Esophagus (tissue), 2 donors: Measurements from ENCODE around the gene PRMT2. TPM values are rescaled to one million over a fixed set of nuclear protein-coding genes. Genes with fewer than 3 reads are reported as not detected.
"Not testable (repeated sequence)": the region's sequence is repeated elsewhere in the genome, so short reads cannot be mapped to it uniquely, and the experiment has no call there.

Experiments
- H3K27ac ChIP-seq, 2 donors: one replicate each; pipeline ENCODE4 v1.5.1; 2013; ENCODE audit warnings: low read depth in 2 of 2, mild to moderate bottlenecking in 2 of 2, inconsistent platforms in 1 of 2, low read length in 1 of 2, moderate library complexity in 1 of 2
- H3K27me3 ChIP-seq, 2 donors: one replicate each; pipeline ENCODE4 v1.6.1; 2013; ENCODE audit warnings: low read length in 2 of 2, control low read depth in 1 of 2, mild to moderate bottlenecking in 1 of 2; ENCODE audit not compliant: insufficient read depth in 2 of 2, control insufficient read depth in 1 of 2
- H3K36me3 ChIP-seq, 2 donors: one replicate each; pipeline ENCODE4 v1.6.1; 2013; ENCODE audit warnings: low read length in 1 of 2; ENCODE audit not compliant: control insufficient read depth in 2 of 2, insufficient read depth in 2 of 2
- H3K4me1 ChIP-seq, 2 donors: one replicate each; pipeline ENCODE4 v1.6.1; 2013; ENCODE audit warnings: low read length in 1 of 2; ENCODE audit not compliant: control insufficient read depth in 2 of 2, insufficient read depth in 2 of 2
- H3K4me3 ChIP-seq, 2 donors: one replicate each; pipeline ENCODE4 v1.5.1; 2013; ENCODE audit warnings: low read length in 2 of 2, mild to moderate bottlenecking in 2 of 2, low read depth in 1 of 2, moderate library complexity in 1 of 2
- H3K9me3 ChIP-seq, 2 donors: one replicate each; pipeline ENCODE4 v1.6.1; 2013; ENCODE audit warnings: mild to moderate bottlenecking in 2 of 2, low read depth in 1 of 2, low read length in 1 of 2, moderate library complexity in 1 of 2; ENCODE audit not compliant: control insufficient read depth in 2 of 2, insufficient read depth in 1 of 2
- WGBS, 2 donors: extraction: QIAGEN DNeasy Blood & Tissue Kit; methylation state at CpG; one replicate each; pipeline ENCODE4 v1.1.7; 2013; 5-methylcytosine and 5-hydroxymethylcytosine counted together
- polyA plus RNA-seq, 2 donors: library from polyadenylated mRNA; stranded (reverse); fragments of 200-250 nt; gene quantifications; one replicate each; pipeline ENCODE4 v1.2.3, GENCODE V29; 2013
- donor health status: healthy with polysubstance abuse.
- donor health status: Bipolar disorder and iron deficiency.

Gene PRMT2
- polyA plus RNA-seq, 2 donors = 54.7 to 91.4 TPM

- Histone ChIP-seq H3K4me1 (peaks cover 8 to 17% of the 10 kb centered on the region in 2 donors), H3K27me3 (no peaks in the 10 kb centered on the region), H3K27ac (peak overlapping the region in 1 of 2 donors; percentile 34), H3K4me3 (no peak overlapping the region), H3K36me3 (peaks cover 5 to 13% of the 10 kb centered on the region in 2 donors), H3K9me3 (peaks cover 0 to 3% of the 10 kb centered on the region in 2 donors)
- WGBS, 2 donors = 52 to 75% methylated on average over 8 of the region's 8 CpGs
Observed at GRCh38 chr21:46663754-46664153, 28.3 kb downstream of the PRMT2 start.

DNA sequence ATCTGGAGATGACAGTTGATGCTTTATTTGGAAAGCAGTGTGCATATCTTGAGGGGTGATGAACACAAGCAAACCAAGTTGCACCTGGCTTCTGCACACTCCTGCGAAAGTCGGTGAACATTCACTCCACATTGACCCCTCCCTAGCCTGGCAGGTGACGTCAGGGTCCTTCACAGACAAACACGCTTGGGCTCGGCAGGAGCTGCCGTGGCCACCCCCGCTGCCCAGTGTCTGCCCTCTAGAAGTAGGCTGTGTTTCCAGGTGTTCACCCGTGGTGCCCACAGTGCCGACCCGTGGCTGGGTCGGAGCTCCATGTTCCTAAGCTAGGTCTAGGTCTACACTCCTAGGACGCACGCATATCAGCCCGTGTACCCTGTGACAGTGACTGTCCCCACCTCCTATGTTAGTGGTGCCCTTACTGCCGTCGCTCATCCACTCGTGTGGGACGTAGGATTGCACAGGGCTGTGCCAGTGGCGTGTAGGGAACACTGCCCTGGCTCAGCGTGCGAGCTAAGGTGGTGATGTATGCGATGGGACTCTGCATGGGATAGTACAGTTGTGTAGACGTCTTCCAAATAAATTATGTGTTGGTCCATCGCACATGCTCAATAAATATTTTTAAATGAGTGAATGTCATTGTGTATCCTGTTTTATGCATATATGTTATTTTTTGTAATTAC, 29.0 kb downstream of the PRMT2 start:
- Histone ChIP-seq H3K36me3 (peaks cover 5 to 13% of the 10 kb centered on the region in 2 donors), H3K27ac (no peak overlapping the region), H3K4me1 (peaks cover 8 to 17% of the 10 kb centered on the region in 2 donors), H3K4me3 (no peak overlapping the region), H3K27me3 (no peaks in the 10 kb centered on the region), H3K9me3 (peaks cover 0 to 3% of the 10 kb centered on the region in 2 donors)
- WGBS, 2 donors = 91 to 92% methylated on average over 24 of the region's 24 CpGs

- H3K27me3 ChIP-seq = no peaks in the 10 kb centered on the region
- no peak overlapping the region for H3K27ac ChIP-seq
- 70 to 81% methylated on average over 3 of the region's 3 CpGs for WGBS, 2 donors
- H3K36me3 ChIP-seq = peaks cover 5 to 13% of the 10 kb centered on the region in 2 donors
- H3K9me3 ChIP-seq = peaks cover 0 to 3% of the 10 kb centered on the region in 2 donors
- peaks cover 8 to 17% of the 10 kb centered on the region in 2 donors for H3K4me1 ChIP-seq
- no peak overlapping the region for H3K4me3 ChIP-seq
Observed at GRCh38 chr21:46665566-46665965, 30.1 kb downstream of the PRMT2 start.

DNA sequence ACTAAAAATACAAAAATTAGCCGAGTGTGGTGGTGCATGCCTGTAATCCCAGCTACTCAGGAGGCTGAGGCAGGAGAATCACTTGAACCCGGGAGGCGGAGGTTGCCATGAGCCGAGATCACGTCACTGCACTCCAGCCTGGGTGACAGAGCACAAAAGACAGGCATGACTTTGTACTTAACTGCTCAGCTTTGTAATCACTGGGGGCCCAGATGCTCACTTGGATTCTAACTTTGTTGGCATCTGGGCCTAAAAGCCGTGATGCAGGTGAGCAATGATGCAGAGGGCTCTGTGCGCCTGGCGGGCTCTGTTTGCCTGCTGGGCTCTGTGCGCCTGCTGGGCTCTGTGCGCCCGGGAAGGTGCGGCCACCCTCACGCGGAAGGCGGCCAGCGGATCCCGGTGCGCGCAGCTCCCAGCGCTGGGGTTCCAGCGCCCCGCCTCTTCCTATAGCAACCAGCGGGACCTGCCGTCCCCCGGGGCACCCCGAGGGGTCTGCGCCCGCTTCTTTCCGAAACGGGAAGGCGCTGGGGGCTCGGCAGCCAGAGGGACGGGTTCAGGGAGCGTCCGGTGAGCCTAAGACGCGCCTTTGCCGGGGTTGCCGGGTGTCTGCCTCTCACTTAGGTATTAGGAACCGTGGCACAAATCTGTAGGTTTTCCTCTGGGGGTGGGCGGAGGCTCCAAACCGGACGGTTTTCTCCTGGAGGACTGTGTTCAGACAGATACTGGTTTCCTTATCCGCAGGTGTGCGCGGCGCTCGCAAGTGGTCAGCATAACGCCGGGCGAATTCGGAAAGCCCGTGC, 31.7 kb downstream of the PRMT2 start:
- H3K27ac ChIP-seq = peak overlapping the region in 1 of 2 donors; percentile 6
- peaks cover 5 to 11% of the 10 kb centered on the region in 2 donors for H3K36me3 ChIP-seq
- peaks cover 8 to 17% of the 10 kb centered on the region in 2 donors for H3K4me1 ChIP-seq
- peaks cover 0 to 3% of the 10 kb centered on the region in 2 donors for H3K9me3 ChIP-seq
- H3K4me3 ChIP-seq = peak overlapping the region; percentile 49 to 52
- 7 to 8% methylated on average over 51 to 53 of the region's 53 CpGs for WGBS, 2 donors
- no peaks in the 10 kb centered on the region for H3K27me3 ChIP-seq

GRCh38 chr21:46667741-46668380, 32.4 kb downstream of the PRMT2 start:
- no peak overlapping the region for H3K27ac ChIP-seq
- 1 to 2% methylated on average over 53 of the region's 53 CpGs for WGBS, 2 donors
- H3K4me1 ChIP-seq = peaks cover 8 to 17% of the 10 kb centered on the region in 2 donors
- H3K36me3 ChIP-seq = peaks cover 5 to 11% of the 10 kb centered on the region in 2 donors
- H3K9me3 ChIP-seq = peaks cover 0 to 3% of the 10 kb centered on the region in 2 donors
- no peaks in the 10 kb centered on the region for H3K27me3 ChIP-seq
- H3K4me3 ChIP-seq = peak overlapping the region; percentile 49 to 52

- WGBS, 2 donors = 57 to 58% methylated on average over 2 of the region's 2 CpGs
- Histone ChIP-seq H3K27me3 (no peaks in the 10 kb centered on the region), H3K9me3 (peaks cover 0 to 3% of the 10 kb centered on the region in 2 donors), H3K36me3 (peaks cover 5 to 7% of the 10 kb centered on the region in 2 donors), H3K4me1 (peaks cover 6 to 16% of the 10 kb centered on the region in 2 donors), H3K4me3 (peak overlapping the region in 1 of 2 donors; percentile 49), H3K27ac (no peak overlapping the region)
Observed at GRCh38 chr21:46668381-46668780, 32.9 kb downstream of the PRMT2 start.

DNA sequence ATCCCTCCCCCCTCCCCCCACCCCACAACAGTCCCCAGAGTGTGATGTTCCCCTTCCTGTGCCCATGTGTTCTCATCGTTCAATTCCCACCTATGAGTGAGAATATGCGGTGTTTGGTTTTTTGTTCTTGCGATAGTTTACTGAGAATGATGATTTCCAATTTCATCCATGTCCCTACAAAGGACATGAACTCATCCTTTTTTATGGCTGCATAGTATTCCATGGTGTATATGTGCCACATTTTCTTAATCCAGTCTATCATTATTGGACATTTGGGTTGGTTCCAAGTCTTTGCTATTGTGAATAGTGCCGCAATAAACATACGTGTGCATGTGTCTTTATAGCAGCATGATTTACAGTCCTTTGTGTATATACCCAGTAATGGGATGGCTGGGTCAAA, 33.4 kb downstream of the PRMT2 start:
- H3K27ac ChIP-seq, H3K4me3 ChIP-seq, H3K36me3 ChIP-seq, H3K9me3 ChIP-seq, H3K27me3 ChIP-seq: not testable (repeated sequence)
- 90 to 100% methylated on average over 3 to 4 of the region's 5 CpGs for WGBS, 2 donors
- H3K4me1 ChIP-seq = peaks cover 5 to 12% of the 10 kb centered on the region in 2 donors

DNA sequence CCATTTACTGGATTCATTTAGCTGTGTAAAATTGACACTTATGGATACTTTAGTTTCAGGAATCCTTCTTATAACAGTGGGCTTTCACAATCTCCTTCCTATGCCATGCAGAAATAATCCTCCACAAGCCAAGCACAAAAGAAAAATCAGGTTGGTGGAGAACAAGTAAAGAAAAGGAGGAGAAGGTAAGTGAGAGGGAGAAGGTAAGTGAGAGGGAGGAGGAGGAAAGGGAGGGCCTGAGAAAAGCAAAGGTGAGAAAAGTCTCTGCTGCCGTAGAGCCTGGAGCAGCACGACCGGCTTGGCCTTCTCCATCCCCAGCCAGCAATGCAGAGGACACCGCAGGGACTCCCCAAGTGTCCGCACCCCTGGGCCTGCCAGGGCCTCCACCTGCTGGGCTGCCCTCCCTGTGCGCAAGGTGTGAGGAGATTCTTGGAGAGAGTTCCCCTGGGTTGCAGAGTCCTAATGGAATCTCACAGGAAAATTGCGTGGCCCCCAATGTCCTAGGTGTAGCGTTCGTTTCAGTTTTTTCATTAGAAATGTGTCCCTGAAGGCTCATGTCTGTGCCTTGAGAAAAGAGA, 39.0 kb downstream of the PRMT2 start:
- Histone ChIP-seq H3K4me3 (no peak overlapping the region), H3K36me3 (no peaks in the 10 kb centered on the region), H3K27ac (no peak overlapping the region), H3K27me3 (no peaks in the 10 kb centered on the region), H3K9me3 (no peaks in the 10 kb centered on the region), H3K4me1 (no peaks in the 10 kb centered on the region)
- 84 to 86% methylated on average over 9 of the region's 9 CpGs for WGBS, 2 donors

- Histone ChIP-seq H3K27ac (no peak overlapping the region), H3K36me3 (no peaks in the 10 kb centered on the region), H3K4me3 (no peak overlapping the region), H3K4me1 (no peaks in the 10 kb centered on the region), H3K27me3 (no peaks in the 10 kb centered on the region), H3K9me3 (no peaks in the 10 kb centered on the region)
- 64 to 65% methylated on average over 2 of the region's 2 CpGs for WGBS, 2 donors
Observed at GRCh38 chr21:46675595-46676280, 40.3 kb downstream of the PRMT2 start.
